WTC11 (cell line): Measurements from ENCODE around the gene TBC1D28. TPM values are rescaled to one million over a fixed set of nuclear protein-coding genes. Genes with fewer than 3 reads are reported as not detected.

Experiments
- total RNA-seq: library from RNA; stranded (reverse); gene quantifications from 3 replicates; pipeline ENCODE4 v1.2.3, GENCODE V29; 2021

TBC1D28 gene
- total RNA-seq, 1 experiment from 2014 or later: 0.15 TPM

Other genes starting within 250 kb of the TBC1D28 start
- gene LGALS9C, start 167.6 kb downstream of the TBC1D28 start, total RNA-seq: not detected in 3 replicates
- gene FOXO3B, start 37.9 kb upstream of the TBC1D28 start, total RNA-seq: 9.9 to 11.9 TPM (median 10.7 TPM) in 3 replicates
- not detected in 3 replicates for gene FBXW10, start 99.7 kb upstream of the TBC1D28 start, total RNA-seq
- 21.3 to 25.1 TPM (median 21.7 TPM) in 3 replicates for gene TVP23B, start 136.8 kb upstream of the TBC1D28 start, total RNA-seq
- 47.0 to 51.4 TPM (median 50.9 TPM) in 3 replicates for gene PRPSAP2, start 213.7 kb upstream of the TBC1D28 start, total RNA-seq